Suprapubic skin (tissue), 4 donors: Measurements from ENCODE around the gene VAMP4. TPM values are rescaled to one million over a fixed set of nuclear protein-coding genes. Genes with fewer than 3 reads are reported as not detected.
"Not testable (repeated sequence)": the region's sequence is repeated elsewhere in the genome, so short reads cannot be mapped to it uniquely, and the experiment has no call there.

ENCODE experiments used
- DNase-seq, 2 donors: peaks; one replicate each; pipeline ENCODE4 v3.0.0-alpha.2; 2019; ENCODE audit warnings: low spot score in 2 of 2
- H3K27ac ChIP-seq: fragments of 200-600 bp; sonication (generic); one replicate; pipeline ENCODE4 v1.5.1; 2019
- H3K27me3 ChIP-seq: fragments of 200-600 bp; sonication (generic); one replicate; pipeline ENCODE4 v1.5.1; 2019
- H3K36me3 ChIP-seq: fragments of 200-600 bp; sonication (generic); one replicate; pipeline ENCODE4 v1.5.1; 2019
- H3K4me1 ChIP-seq: fragments of 200-600 bp; sonication (generic); one replicate; pipeline ENCODE4 v1.5.1; 2019
- H3K4me3 ChIP-seq: fragments of 200-600 bp; sonication (generic); one replicate; pipeline ENCODE4 v1.5.1; 2019; ENCODE audit warnings: mild to moderate bottlenecking
- H3K9me3 ChIP-seq: fragments of 200-600 bp; sonication (generic); one replicate; pipeline ENCODE4 v1.5.1; 2019
- EP300 ChIP-seq: sonication (generic); formaldehyde crosslinking; IDR thresholded peaks from one replicate; pipeline ENCODE4 v1.6.1; 2017; ENCODE audit warnings: antibody characterized with exemption
- POLR2A ChIP-seq, 2 donors: fragments of 450-650 bp; IDR thresholded peaks; one replicate each; pipeline ENCODE4 v1.6.1; 2017; ENCODE audit warnings: antibody characterized with exemption in 2 of 2, mild to moderate bottlenecking in 2 of 2, moderate library complexity in 2 of 2
- POLR2AphosphoS5 ChIP-seq, 3 donors: sonication (generic); formaldehyde crosslinking; IDR thresholded peaks; one replicate each; pipeline ENCODE4 v1.6.1; 2017; ENCODE audit warnings: antibody characterized with exemption in 3 of 3
- WGBS: methylation state at CpG from one replicate; pipeline ENCODE4 v1.1.5; 2018; 5-methylcytosine and 5-hydroxymethylcytosine counted together
- total RNA-seq, 4 donors: library from RNA; depleted of rRNA; stranded (reverse); fragments of >200 nt; gene quantifications; one replicate each; pipeline ENCODE4 v1.1.0, GENCODE V29; 2016
- TF ChIP-seq, protein P1 (sequence below), 2 donors: fragments of 200-600 bp in 1 of 2; fragments of 450-650 bp in 1 of 2; sonication (generic) in 1 of 2; IDR thresholded peaks; one replicate each; pipeline ENCODE4 v1.5.1; 2016 to 2019; ENCODE audit warnings: antibody characterized with exemption in 2 of 2, mild to moderate bottlenecking in 1 of 2, moderate library complexity in 1 of 2

Gene VAMP4
- total RNA-seq, 4 donors from 2014 or later = 9.3 to 23.3 (median 10.7) TPM

DNA sequence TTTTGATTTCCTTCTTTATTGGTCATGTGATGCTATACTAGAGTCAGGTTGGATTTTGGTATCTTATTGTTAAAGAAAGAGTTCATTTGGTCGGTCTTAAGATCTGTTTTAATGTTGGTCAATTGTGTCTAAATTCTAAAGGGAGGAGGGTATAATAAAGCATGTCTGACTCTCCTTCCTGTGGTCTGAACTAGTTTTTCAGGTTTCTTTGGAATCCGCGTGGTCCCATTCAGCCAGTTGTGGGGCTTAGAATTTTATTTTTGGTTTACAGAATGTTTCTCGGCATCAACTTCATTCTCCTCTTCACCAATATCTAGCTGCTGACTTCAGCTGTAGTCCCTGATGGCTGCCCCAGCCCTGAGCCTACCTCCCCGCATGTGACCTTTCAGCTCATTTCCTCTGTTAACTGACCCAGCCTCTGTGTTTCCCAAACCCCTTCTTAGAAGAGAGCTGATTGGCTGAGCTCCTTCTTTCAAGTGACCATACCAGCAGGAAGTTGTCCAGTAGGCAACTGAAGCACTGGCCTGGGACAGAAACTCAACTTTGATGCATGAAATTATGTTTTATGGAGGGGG, 80.7 kb downstream of the VAMP4 start:
- Histone ChIP-seq H3K36me3 (no peaks in the 10 kb centered on the region), H3K27me3 (no peaks in the 10 kb centered on the region), H3K27ac (no peak overlapping the region), H3K9me3 (no peaks in the 10 kb centered on the region), H3K4me1 (peaks cover 5% of the 10 kb centered on the region), H3K4me3 (no peak overlapping the region)
- no peak for DNase-seq
- 78% methylated on average over 5 of the region's 5 CpGs for WGBS
- no peak for TF ChIP-seq POLR2AphosphoS5 (IDR thresholded peaks at IDR 0.05)
- TF ChIP-seq EP300 = no peak
- no peak for TF ChIP-seq POLR2A (IDR thresholded peaks at IDR 0.05)
- TF ChIP-seq, protein P1, sequence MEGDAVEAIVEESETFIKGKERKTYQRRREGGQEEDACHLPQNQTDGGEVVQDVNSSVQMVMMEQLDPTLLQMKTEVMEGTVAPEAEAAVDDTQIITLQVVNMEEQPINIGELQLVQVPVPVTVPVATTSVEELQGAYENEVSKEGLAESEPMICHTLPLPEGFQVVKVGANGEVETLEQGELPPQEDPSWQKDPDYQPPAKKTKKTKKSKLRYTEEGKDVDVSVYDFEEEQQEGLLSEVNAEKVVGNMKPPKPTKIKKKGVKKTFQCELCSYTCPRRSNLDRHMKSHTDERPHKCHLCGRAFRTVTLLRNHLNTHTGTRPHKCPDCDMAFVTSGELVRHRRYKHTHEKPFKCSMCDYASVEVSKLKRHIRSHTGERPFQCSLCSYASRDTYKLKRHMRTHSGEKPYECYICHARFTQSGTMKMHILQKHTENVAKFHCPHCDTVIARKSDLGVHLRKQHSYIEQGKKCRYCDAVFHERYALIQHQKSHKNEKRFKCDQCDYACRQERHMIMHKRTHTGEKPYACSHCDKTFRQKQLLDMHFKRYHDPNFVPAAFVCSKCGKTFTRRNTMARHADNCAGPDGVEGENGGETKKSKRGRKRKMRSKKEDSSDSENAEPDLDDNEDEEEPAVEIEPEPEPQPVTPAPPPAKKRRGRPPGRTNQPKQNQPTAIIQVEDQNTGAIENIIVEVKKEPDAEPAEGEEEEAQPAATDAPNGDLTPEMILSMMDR (IDR thresholded peaks at IDR 0.05) = no peak

GRCh38 chr1:171656206-171656605, 85.7 kb downstream of the VAMP4 start:
- not testable (repeated sequence) for H3K9me3 ChIP-seq, H3K36me3 ChIP-seq, H3K4me3 ChIP-seq, H3K27me3 ChIP-seq, H3K27ac ChIP-seq
- DNase-seq = peak in 1 of 2 donors; percentile 24
- peaks cover 18% of the 10 kb centered on the region for H3K4me1 ChIP-seq
- 95% methylated on average over 9 of the region's 9 CpGs for WGBS

- Histone ChIP-seq H3K36me3 (no peaks in the 10 kb centered on the region), H3K4me1 (peaks cover 18% of the 10 kb centered on the region), H3K9me3 (no peaks in the 10 kb centered on the region), H3K27ac (no peak overlapping the region), H3K27me3 (no peaks in the 10 kb centered on the region), H3K4me3 (no peak overlapping the region)
- TF ChIP-seq EP300 (no peak), POLR2AphosphoS5 (IDR thresholded peaks at IDR 0.05) (no peak), POLR2A (IDR thresholded peaks at IDR 0.05) (no peak)
- TF ChIP-seq, protein P1 (IDR thresholded peaks at IDR 0.05) = no peak
- peak in 1 of 2 donors; percentile 48 for DNase-seq
- WGBS = 64% methylated on average over 6 of the region's 6 CpGs
Measured at GRCh38 chr1:171655746-171656116, 86.1 kb downstream of the VAMP4 start.

DNA sequence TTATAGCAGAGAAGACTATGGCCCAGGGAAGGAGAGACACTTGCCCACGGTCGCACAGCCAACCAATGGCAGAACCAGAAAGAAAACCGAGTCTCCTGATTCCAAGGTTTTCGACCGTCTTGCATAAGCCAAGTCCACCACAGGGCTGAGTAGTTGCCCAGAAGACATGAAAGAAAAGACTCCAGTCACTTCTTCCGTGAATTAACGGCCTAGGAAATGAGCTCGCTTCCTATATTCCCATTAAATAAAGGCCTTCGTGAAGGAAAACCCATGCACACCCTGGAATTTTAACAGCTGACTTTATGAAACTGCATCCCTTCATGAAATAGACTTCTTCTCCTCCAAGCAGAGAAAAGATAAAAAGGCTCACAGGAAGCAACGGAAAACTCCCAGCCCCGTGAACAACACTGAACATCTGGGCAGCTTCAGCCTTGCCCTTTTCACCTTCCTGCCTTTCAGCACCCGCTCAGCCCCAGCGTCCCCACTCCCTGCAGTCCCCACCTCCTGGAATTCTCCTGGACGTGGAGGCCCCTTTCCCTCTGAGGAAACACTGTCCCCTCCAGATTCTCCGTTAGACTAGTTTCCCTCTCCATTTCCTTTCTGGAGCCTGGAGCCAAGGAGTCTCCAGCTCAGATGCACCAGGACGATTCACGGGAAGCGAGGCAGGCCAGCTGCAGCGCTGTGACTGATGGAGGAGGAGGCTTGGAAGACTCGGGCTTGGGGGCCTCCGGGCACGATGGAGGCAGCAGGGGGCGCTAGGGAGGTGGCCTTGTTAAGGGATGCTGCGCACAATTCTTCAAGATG, 86.7 kb downstream of the VAMP4 start:
- H3K27me3 ChIP-seq = no peaks in the 10 kb centered on the region
- TF ChIP-seq EP300 (no peak), POLR2A (IDR thresholded peaks at IDR 0.05) (no peak)
- TF ChIP-seq, protein P1 (IDR thresholded peaks at IDR 0.05) = peak in 1 of 2 donors; percentile 29
- no peak overlapping the region for H3K4me3 ChIP-seq
- no peaks in the 10 kb centered on the region for H3K9me3 ChIP-seq
- no peaks in the 10 kb centered on the region for H3K36me3 ChIP-seq
- peak overlapping the region; percentile 53 for H3K27ac ChIP-seq
- H3K4me1 ChIP-seq = peaks cover 18% of the 10 kb centered on the region
- peak; percentile 69 to 85 for DNase-seq
- WGBS = 41% methylated on average over 24 of the region's 24 CpGs

DNA sequence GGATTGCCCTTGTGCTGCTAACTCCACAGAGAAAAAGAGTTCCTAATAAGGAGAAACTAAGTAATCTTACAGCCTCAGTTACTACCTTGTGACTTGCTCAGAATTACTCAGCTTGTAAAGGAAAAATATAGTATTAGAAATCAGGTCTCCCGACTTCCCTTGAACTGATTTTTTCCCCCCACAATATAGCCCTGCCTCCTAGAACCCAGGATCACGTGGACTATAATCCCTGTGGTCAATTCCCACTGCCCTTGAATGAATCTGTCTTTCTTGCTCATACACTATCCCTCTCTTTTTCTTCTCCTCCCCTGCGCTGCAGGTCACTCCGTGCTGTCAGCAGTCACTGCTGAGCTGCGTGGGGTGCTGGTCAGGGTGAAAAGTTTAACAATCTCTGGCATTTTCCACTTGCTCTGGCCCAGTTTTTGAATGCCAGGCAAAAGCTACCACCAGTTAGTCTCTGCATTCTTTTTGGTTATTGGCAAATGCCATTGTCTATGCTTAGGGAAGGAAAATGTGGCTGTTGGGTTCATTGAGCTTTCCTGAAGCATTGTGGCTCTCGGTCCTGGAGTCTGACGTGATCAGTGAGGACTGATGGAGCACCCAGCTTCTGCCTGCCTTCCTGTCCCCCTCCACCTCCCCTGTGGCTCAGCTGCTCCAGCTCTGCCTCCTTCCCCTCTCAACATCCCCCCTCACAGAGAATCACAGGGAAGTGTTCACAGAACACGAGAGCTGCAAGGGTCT, 87.5 kb downstream of the VAMP4 start:
- no peak for TF ChIP-seq POLR2AphosphoS5 (IDR thresholded peaks at IDR 0.05)
- TF ChIP-seq POLR2A (IDR thresholded peaks at IDR 0.05) = no peak
- TF ChIP-seq, protein P1 (IDR thresholded peaks at IDR 0.05) = no peak
- TF ChIP-seq EP300 = no peak
- H3K4me1 ChIP-seq = peaks cover 18% of the 10 kb centered on the region
- no peaks in the 10 kb centered on the region for H3K27me3 ChIP-seq
- H3K27ac ChIP-seq = peak overlapping the region; percentile 53
- H3K36me3 ChIP-seq = no peaks in the 10 kb centered on the region
- 63% methylated on average over 8 of the region's 8 CpGs for WGBS
- H3K9me3 ChIP-seq = no peaks in the 10 kb centered on the region
- H3K4me3 ChIP-seq = no peak overlapping the region
- peak in 1 of 2 donors; percentile 54 for DNase-seq
